GM19324 (cell line): ENCODE results near the gene EFCAB6.

ENCODE experiments used
- ATAC-seq: cut with Tn5 transposase; IDR thresholded peaks from one replicate; pipeline ENCODE4 v1.9.1; 2021; ENCODE audit warnings: mild to moderate bottlenecking, moderate library complexity; ENCODE audit not compliant: unreplicated experiment, low FRiP score

The EFCAB6 gene

GRCh38 chr22:43616645-43617044 lies 195.5 kb downstream of the EFCAB6 start:
- ATAC-seq, result no peak

GRCh38 chr22:43600265-43600664 lies 211.8 kb downstream of the EFCAB6 start:
- ATAC-seq, result no peak

- ATAC-seq, result no peak
These were observed 219.6 kb downstream of the EFCAB6 start for GRCh38 chr22:43592476-43592875.

- ATAC-seq, result no peak
These were observed 220.7 kb downstream of the EFCAB6 start for GRCh38 chr22:43591380-43591779.

GRCh38 chr22:43587574-43587973 lies 224.5 kb downstream of the EFCAB6 start:
- ATAC-seq, result no peak

- no peak for ATAC-seq
These were observed 228.6 kb downstream of the EFCAB6 start for GRCh38 chr22:43583501-43583900.

- ATAC-seq, result no peak
These were observed 229.7 kb downstream of the EFCAB6 start for GRCh38 chr22:43582394-43582793.

- no peak for ATAC-seq
These were observed 231.8 kb downstream of the EFCAB6 start for GRCh38 chr22:43580271-43580750.

- no peak for ATAC-seq
These were observed 237.4 kb downstream of the EFCAB6 start for GRCh38 chr22:43574738-43575137.

- ATAC-seq, result no peak
These were observed 239.4 kb downstream of the EFCAB6 start for GRCh38 chr22:43572710-43573109.

GRCh38 chr22:43571181-43571580 lies 240.9 kb downstream of the EFCAB6 start:
- no peak for ATAC-seq

- ATAC-seq, result no peak
These were observed 241.5 kb downstream of the EFCAB6 start for GRCh38 chr22:43570531-43571165.

GRCh38 chr22:43569111-43569510 lies 243.0 kb downstream of the EFCAB6 start:
- no peak for ATAC-seq

GRCh38 chr22:43567691-43568324 lies 244.3 kb downstream of the EFCAB6 start:
- ATAC-seq, result no peak

- no peak for ATAC-seq
These were observed 245.4 kb downstream of the EFCAB6 start for GRCh38 chr22:43566561-43567332.

GRCh38 chr22:43566021-43566420 lies 246.1 kb downstream of the EFCAB6 start:
- no peak for ATAC-seq

GRCh38 chr22:43564859-43565258 lies 247.2 kb downstream of the EFCAB6 start:
- ATAC-seq, result no peak

- no peak for ATAC-seq
These were observed 248.5 kb downstream of the EFCAB6 start for GRCh38 chr22:43563571-43563970.

- ATAC-seq, result no peak
These were observed 249.3 kb downstream of the EFCAB6 start for GRCh38 chr22:43562843-43563242.

GRCh38 chr22:43561415-43562178 lies 250.5 kb downstream of the EFCAB6 start:
- ATAC-seq, result no peak

GRCh38 chr22:43560651-43561050 lies 251.5 kb downstream of the EFCAB6 start:
- ATAC-seq, result no peak
